Activated CD4-positive, CD25-positive, alpha-beta regulatory T cell (primary cell): ENCODE results near the gene FAM187B.
"Not testable (repeated sequence)": the region's sequence is repeated elsewhere in the genome, so short reads cannot be mapped to it uniquely, and the experiment has no call there.

Experiments
- DNase-seq, 4 experiments: peaks; one replicate each; lab custom pipeline; 2025; lab: John Stamatoyannopoulos, UW

The FAM187B gene

DNA sequence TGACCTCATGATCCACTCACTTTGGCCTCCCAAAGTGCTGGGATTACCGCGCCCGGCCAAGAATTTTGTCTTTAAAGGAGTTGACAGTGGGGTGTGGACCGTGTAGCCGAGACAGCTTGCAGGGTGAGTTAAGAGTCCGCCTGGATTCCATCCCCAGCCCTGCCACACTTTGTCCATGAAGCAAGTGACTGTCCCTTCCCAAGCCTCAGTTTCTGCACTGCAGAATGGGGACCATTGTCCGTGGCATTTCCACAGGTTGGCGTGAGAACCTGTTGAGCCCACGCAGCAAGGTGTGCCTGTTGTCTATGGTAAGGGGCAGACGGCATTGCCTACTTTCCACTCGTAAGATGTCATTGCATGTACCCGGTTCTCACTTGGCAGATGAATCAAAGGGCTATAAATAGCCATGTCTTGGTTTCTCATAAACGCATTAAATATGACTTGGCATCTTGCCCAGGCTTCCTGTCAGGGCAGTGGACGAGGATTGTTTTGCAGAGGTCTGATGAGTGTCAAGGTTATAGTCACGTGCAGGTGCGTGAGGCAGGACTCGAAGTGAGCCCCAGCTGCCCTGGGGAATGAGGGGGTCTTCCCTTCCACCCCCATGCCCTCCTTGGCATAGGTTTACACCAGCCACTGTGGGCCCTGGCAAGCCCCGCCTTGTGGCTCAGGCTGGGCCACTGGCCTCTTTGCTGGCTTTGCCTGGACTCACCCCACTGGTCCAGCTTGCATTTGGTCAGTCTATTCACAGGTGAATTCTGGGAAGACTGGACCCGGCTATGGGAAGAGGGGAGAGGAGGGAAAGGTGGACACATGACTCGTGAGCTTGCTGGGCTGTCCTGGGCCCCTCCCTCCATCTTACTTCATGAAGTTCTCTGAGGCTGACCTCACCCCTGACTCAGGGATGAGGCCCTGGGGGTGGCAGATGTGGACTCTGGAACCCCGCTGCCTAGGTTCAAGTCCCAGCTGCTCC is 14.6 kb downstream of the FAM187B start:
- peak; percentile 46 to 76 (median 58) for DNase-seq

- no peak for DNase-seq
These were observed 16.3 kb downstream of the FAM187B start for GRCh38 chr19:35212241-35212640.

GRCh38 chr19:35211545-35212230 is 16.9 kb downstream of the FAM187B start:
- peak in 2 of 4 experiments; percentile 62 to 69 for DNase-seq

DNA sequence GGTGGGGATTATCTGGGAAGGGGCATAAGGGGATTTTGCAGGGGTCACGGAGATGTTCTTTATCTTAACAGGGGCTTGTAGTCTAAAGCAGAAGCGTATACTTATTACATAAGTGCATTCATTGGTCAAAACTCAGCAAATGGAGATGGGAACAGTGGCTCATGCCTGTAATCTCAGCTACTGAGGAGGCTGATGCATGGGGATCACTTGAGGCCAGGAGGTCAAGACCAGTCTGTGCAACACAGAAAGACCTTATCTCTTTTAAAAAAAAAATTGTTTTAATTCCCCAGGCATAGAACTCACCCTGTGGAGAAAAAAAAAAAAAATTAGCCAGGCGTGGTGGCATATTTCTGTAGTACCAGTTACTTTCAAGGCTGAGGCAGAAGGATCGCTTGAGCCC is 18.9 kb downstream of the FAM187B start:
- no peak for DNase-seq

DNA sequence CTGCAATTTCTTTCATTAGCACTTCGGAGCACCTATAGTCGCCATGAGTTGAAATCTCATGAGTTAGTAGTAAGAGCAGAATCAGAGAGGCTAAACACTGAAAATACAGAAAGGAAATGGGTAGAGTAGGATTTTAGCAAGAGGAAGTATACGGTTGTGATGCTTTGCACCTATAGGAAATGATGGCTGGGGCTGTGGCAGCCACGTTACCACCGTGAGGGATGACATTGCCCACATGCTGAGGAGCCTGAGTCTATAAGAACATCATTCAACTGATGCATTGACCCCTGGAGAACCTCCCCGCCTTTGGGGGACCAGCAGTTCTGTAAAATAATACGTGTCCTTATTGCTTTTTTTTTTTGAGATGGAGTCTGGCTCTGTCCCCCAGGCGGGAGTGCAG is 20.4 kb downstream of the FAM187B start:
- no peak for DNase-seq

DNA sequence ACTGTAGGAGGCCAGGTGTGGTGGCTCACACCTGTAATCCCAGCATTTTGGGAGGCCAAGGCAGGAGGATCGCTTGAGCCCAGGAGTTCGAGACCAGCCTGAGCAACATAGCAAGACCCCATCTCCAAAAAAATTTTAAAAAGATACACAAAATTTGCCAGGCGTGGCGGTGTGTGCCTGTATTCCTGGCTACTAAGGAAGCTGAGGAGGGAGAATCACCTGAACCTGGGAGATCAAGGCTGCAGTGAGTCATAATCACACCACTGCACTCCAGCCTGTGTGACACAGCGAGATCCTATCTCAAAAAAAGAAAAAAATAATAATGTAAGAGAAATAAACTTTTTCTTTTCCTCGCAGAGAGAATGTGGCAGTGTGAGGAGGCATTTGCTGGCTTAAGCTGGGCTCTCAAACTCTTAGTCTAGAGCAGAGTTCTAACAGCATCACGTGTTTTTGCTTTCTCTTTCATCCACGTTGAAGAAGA is 21.1 kb downstream of the FAM187B start:
- DNase-seq: no peak

- no peak for DNase-seq
These were observed 21.7 kb downstream of the FAM187B start for GRCh38 chr19:35206855-35207254.

GRCh38 chr19:35206379-35206778 is 22.2 kb downstream of the FAM187B start:
- DNase-seq: peak in 2 of 4 experiments; percentile 24 to 27

DNA sequence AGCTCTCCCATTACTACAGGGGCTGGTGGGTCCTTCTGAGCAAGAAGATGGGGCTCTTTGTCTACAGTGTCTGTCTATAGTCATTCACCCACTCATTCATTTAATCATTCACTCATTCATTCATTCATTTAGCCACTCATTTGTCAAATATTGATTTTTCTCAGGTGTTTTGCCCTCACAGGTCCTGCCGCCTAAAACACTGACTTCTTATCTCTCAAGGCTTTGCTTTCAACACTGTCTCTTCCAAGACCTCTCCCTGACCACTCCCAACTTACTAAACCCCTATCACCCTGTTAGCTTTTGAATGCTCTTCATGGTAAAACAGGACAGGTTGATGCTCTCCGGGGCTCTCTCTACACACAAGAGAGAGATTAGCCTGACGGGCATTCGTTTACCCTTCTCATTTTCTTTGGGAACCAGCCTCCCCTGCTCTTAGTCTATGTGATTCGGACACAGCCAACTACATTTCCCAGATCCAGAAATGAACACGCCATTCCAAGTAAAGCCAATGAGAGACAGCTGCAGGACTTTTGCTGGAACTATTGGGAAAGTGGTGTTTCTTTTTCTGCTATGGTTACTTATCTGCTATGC is 22.7 kb downstream of the FAM187B start:
- no peak for DNase-seq

DNA sequence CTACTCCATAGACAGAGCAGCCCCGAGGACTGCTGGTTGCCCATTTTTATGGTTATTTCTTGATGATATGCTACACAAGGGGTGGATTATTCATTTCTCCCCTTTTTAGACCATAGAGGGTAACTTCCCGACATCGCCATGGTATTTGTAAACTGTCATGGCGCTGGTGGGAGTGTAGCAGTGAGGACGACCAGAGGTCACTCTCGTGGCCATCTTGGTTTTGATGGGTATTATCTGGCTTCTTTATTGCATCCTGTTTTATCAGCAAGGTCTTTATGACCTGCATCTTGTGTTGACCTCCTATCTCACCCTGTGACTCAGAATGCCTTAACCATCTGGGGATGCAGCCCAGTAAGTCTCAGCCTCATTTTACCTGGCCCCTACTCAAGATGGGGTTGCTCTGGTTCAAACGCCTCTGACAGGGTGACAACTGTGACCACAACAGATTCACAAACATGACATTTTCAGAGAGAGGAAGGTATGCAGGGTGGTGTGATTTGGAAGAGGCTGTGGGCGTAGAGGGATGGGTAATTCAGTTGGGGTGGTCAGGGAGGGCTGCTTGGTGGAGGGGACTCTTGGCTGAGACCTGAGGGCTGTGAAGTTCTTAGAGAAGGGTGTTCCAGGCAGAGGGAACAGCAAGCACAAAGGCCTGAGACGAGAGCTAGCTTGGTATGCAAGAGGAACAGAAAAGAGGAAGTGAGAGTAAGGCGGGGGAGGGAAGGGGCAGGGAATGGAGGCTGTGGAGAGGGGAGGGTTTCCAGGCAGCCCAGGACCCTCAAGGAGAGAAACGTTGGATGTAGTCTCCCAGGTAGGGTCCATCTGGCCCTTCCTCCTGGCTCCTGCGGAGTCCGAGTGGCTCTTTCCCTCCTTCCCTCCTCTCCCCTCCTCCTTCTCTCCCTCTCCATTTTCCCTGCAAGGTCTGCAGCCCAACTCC is 23.5 kb downstream of the FAM187B start:
- DNase-seq: no peak

DNA sequence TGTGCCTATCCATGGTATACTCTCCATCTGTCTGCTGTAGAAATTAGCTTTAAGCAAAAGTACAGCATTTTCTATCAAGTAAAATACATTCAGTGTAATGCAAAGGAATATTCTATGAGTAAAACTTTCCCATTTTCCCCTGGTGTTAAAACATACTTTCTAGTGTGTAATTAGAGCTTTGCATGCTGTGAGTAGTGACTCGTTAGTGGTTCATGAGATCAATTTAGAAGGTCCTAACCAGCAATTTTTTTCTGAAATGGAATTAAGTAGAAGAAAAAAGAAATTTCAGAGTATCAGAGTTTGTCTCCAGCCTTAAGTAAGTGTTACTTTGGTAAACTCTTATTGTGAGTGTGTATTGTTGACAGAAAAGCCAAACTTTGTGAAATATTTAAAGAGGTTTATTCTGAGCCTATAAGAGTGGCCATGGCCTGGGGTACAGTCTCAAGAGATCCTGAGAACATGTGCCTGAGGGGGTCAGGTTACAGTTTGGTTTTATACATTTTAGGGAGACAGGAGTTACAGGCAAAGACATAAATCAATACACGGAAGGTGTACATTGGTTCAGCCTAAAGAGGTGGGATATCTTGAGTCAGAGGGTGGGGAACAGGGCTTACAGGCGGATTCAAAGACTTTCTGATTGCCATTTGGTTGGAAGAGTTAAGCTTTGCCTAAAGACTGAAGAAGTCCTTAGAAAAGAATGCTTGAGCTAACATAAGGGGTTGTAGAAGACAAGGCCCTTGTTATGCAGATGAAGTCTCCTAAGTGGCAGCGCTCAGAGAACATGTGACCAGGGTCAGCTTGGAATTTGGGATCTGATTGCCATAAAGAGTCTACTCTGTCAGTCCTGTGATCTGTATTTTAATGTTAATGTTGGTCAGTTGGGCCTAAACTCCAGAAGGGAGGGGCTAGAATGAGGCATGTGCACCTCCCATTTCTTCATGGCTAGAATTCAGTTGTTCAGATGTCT is 25.5 kb downstream of the FAM187B start:
- DNase-seq: no peak

GRCh38 chr19:35199481-35199880 is 29.1 kb downstream of the FAM187B start:
- no peak for DNase-seq

GRCh38 chr19:35196861-35197260 is 31.7 kb downstream of the FAM187B start:
- not testable (repeated sequence) for DNase-seq

- no peak for DNase-seq
These were observed 32.7 kb downstream of the FAM187B start for GRCh38 chr19:35195830-35196229.

GRCh38 chr19:35194012-35194984 is 34.2 kb downstream of the FAM187B start:
- DNase-seq: no peak

DNA sequence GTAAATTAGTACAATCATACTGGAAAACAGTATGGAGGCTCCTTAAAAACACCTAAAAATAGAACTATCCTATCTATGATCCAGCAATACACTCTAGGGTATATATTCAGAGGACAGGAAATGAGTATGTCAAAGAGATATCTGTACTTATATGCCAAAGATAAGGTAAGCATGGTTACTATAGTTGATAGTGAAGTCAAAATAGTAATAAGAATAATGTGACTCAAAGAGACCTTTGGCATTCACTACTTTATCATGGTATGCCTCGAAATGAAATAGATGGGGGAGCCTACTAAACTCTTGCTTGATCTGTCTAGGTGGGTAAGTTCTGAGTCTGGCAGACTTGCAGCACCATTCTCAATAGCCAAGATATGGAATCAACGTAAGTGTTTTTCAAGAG is 43.7 kb downstream of the FAM187B start:
- DNase-seq: no peak

GRCh38 chr19:35184267-35184666 is 44.3 kb downstream of the FAM187B start:
- DNase-seq: no peak

GRCh38 chr19:35181387-35181786 is 47.2 kb downstream of the FAM187B start:
- DNase-seq: no peak

DNA sequence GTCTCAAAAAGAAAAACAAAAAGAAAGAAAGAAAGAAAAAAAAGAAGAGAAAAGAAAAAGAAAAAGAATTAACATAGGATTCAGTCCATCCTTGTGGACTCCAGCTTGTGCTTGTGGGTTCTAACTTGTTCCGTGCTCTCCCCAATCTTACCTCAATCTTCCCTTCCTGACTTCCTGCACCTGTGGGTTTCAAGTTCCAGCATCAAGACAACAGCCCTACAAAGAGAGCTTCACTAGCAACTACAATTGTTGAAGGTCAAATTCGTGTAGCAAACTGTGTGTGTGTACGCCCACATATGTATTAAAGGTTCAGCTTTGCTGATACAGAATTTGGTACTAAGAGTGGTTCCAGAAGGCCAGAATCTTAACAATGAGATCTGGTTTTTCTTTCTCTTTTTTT is 48.7 kb downstream of the FAM187B start:
- DNase-seq: no peak
